Activated CD8-positive, alpha-beta memory T cell treated with anti-CD3 and anti-CD28 coated beads for 48 hours (primary cell): ENCODE results near the gene PAGE2B.
"Not testable (repeated sequence)": the region's sequence is repeated elsewhere in the genome, so short reads cannot be mapped to it uniquely, and the experiment has no call there.

Experiments used
- DNase-seq, 3 experiments: peaks; one replicate each; pipeline ENCODE4 v3.0.0-alpha.2; 2020; ENCODE audit warnings: low read depth in 2 of 3, low spot score in 2 of 3

Gene PAGE2B

GRCh38 chrX:55074851-55075467 lies at the start of gene PAGE2B:
TSS of gene PAGE2B (plus strand) at chrX:55075030. CDS start at chrX:55076042, 1,012 bp downstream.
- DNase-seq: no peak

GRCh38 chrX:55026143-55026542 lies 48.7 kb upstream of the PAGE2B start:
- DNase-seq: no peak

- DNase-seq: no peak
Measured at GRCh38 chrX:55026840-55027239, 48.0 kb upstream of the PAGE2B start.

- no peak for DNase-seq
Measured at GRCh38 chrX:55028040-55028439, 46.8 kb upstream of the PAGE2B start.

GRCh38 chrX:55028611-55029010 lies 46.2 kb upstream of the PAGE2B start:
- no peak for DNase-seq

GRCh38 chrX:55029291-55029690 lies 45.5 kb upstream of the PAGE2B start:
- DNase-seq: no peak

- DNase-seq: no peak
Measured at GRCh38 chrX:55030271-55031205, 44.3 kb upstream of the PAGE2B start, which contains the start of gene ALAS2. TSS of gene ALAS2 (minus strand) at chrX:55030977. CDS start at chrX:55026000, 4,977 bp downstream.

GRCh38 chrX:55033429-55033828 lies 41.4 kb upstream of the PAGE2B start:
- DNase-seq: no peak

- DNase-seq: no peak
Measured at GRCh38 chrX:55039471-55039870, 35.4 kb upstream of the PAGE2B start.

GRCh38 chrX:55041514-55041913 lies 33.3 kb upstream of the PAGE2B start:
- DNase-seq: no peak

GRCh38 chrX:55050599-55050998 lies 24.2 kb upstream of the PAGE2B start:
- DNase-seq: not testable (repeated sequence)

- DNase-seq: no peak
Measured at GRCh38 chrX:55056820-55057674, 17.8 kb upstream of the PAGE2B start.

- DNase-seq: no peak
Measured at GRCh38 chrX:55057675-55058249, 17.1 kb upstream of the PAGE2B start.

- not testable (repeated sequence) for DNase-seq
Measured at GRCh38 chrX:55067180-55067579, 7.7 kb upstream of the PAGE2B start.

- no peak for DNase-seq
Measured at GRCh38 chrX:55072286-55072685, 2.5 kb upstream of the PAGE2B start.

GRCh38 chrX:55088795-55089489 lies 14.1 kb downstream of the PAGE2B start, which contains the start of gene PAGE2:
TSS of gene PAGE2 (plus strand) at chrX:55089018. CDS start at chrX:55090021, 1,003 bp downstream.
- no peak for DNase-seq

GRCh38 chrX:55098691-55099090 lies 23.9 kb downstream of the PAGE2B start:
- no peak for DNase-seq

GRCh38 chrX:55099162-55099561 lies 24.3 kb downstream of the PAGE2B start:
- no peak for DNase-seq

- DNase-seq: no peak
Measured at GRCh38 chrX:55102754-55103153, 27.9 kb downstream of the PAGE2B start.

GRCh38 chrX:55107262-55107661 lies 32.4 kb downstream of the PAGE2B start:
- no peak for DNase-seq
